HepG2 (cell line): ENCODE data around the gene TAPBP.
"Not testable (repeated sequence)": the region's sequence is repeated elsewhere in the genome, so short reads cannot be mapped to it uniquely, and the experiment has no call there.

ENCODE experiments used
- HDAC6 ChIP-seq: fragments of 200-600 bp; sonication (generic); IDR thresholded peaks from 2 replicates; pipeline ENCODE4 v1.7.0; 2017; ENCODE audit warnings: mild to moderate bottlenecking, antibody characterized with exemption, low read length, low read depth
- MAFK ChIP-seq, 2 experiments: IDR thresholded peaks in 1 of 2; conservative IDR thresholded peaks in 1 of 2; 2 replicates each; pipeline ENCODE4 v1.6.1; 2011; ENCODE audit warnings: improper control_type of control experiment in 2 of 2, low read length in 2 of 2
- MEF2D ChIP-seq: sonication (generic); formaldehyde crosslinking; IDR thresholded peaks from 2 replicates; pipeline ENCODE4 v1.5.1; 2020; ENCODE audit warnings: mild to moderate bottlenecking, missing genetic modification reagents
- NR2F2 ChIP-seq: IDR thresholded peaks from 2 replicates; pipeline ENCODE4 v1.6.1; 2012; ENCODE audit warnings: low read depth, inconsistent platforms, borderline replicate concordance
- SMC3 ChIP-seq: IDR thresholded peaks from 2 replicates; pipeline ENCODE4 v1.6.1; 2011; ENCODE audit warnings: low read length, improper control_type of control experiment
- TOE1 ChIP-seq: sonication (generic); formaldehyde crosslinking; IDR thresholded peaks from 2 replicates; pipeline ENCODE4 v1.4.0; 2020; ENCODE audit warnings: mild to moderate bottlenecking, missing genetic modification reagents
- TF ChIP-seq, protein P1 (sequence below): IDR thresholded peaks from 2 replicates; pipeline ENCODE4 v1.6.1; 2012; ENCODE audit warnings: inconsistent platforms
- TF ChIP-seq, protein P2 (sequence below): sonication (generic); formaldehyde crosslinking; IDR thresholded peaks from 2 replicates; pipeline ENCODE4 v1.5.0; 2020; ENCODE audit warnings: mild to moderate bottlenecking, missing genetic modification reagents, moderate library complexity

DNA sequence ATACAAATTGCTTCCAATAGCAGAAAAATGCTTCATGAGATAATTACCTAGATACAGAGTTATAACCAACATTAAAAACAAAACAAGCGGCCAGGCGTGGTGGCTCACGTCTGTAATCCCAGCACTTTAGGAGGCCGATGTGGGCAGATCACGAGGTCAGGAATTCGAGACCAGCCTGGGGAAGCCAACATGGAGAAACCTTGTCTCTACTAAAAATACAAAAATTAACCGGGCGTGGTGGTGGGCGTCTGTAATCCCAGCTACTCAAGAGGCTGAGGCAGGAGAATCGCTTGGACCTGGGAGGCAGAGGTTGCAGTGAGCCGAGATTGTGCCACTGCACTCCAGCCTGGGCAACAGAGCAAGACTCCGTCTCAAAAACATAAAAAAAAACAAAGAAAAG is 49.6 kb upstream of the TAPBP start:
- not testable (repeated sequence) for TF ChIP-seq SMC3; MAFK (conservative IDR thresholded peaks at IDR 0.05 in 1 of 2, IDR thresholded peaks at IDR 0.05 in 1 of 2; ENCODE audit: low read length in 2 of 2); NR2F2; TOE1 (CRISPR knock-in tag); MEF2D (CRISPR knock-in tag); HDAC6
- TF ChIP-seq, protein P1, sequence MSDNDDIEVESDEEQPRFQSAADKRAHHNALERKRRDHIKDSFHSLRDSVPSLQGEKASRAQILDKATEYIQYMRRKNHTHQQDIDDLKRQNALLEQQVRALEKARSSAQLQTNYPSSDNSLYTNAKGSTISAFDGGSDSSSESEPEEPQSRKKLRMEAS: not testable (repeated sequence)
- TF ChIP-seq, protein P2, sequence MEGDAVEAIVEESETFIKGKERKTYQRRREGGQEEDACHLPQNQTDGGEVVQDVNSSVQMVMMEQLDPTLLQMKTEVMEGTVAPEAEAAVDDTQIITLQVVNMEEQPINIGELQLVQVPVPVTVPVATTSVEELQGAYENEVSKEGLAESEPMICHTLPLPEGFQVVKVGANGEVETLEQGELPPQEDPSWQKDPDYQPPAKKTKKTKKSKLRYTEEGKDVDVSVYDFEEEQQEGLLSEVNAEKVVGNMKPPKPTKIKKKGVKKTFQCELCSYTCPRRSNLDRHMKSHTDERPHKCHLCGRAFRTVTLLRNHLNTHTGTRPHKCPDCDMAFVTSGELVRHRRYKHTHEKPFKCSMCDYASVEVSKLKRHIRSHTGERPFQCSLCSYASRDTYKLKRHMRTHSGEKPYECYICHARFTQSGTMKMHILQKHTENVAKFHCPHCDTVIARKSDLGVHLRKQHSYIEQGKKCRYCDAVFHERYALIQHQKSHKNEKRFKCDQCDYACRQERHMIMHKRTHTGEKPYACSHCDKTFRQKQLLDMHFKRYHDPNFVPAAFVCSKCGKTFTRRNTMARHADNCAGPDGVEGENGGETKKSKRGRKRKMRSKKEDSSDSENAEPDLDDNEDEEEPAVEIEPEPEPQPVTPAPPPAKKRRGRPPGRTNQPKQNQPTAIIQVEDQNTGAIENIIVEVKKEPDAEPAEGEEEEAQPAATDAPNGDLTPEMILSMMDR (CRISPR knock-in tag): not testable (repeated sequence)
